ENCODE results near the gene AP1M2. TPM values are rescaled to one million over a fixed set of nuclear protein-coding genes. Genes with fewer than 3 reads are reported as not detected.
A peak's percentile ranks its signal among the peaks of the same experiment; 100 is the strongest.

Gene AP1M2
- total RNA-seq, 1 donor from 2014 or later = 0.45 TPM

DNA sequence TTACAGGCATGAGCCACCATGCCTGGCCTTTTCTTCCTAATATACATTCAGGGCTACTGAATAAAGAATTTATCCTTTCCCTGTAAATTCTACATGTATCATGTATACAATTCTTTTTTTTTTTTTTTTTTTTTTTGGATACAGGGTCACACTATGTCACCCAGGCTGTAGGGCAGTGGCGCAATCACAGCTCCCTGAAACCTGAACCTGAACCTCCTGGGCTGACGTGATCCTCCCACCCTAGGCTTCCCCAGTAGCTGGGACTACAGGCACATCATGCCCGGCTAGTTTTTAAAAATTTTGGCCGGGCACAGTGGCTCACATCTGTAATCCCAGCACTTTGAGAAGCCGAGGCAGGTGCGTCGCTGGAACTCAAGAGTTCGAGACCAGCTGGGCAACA lies 31.7 kb upstream of the AP1M2 start:
- TF ChIP-seq, protein P1, sequence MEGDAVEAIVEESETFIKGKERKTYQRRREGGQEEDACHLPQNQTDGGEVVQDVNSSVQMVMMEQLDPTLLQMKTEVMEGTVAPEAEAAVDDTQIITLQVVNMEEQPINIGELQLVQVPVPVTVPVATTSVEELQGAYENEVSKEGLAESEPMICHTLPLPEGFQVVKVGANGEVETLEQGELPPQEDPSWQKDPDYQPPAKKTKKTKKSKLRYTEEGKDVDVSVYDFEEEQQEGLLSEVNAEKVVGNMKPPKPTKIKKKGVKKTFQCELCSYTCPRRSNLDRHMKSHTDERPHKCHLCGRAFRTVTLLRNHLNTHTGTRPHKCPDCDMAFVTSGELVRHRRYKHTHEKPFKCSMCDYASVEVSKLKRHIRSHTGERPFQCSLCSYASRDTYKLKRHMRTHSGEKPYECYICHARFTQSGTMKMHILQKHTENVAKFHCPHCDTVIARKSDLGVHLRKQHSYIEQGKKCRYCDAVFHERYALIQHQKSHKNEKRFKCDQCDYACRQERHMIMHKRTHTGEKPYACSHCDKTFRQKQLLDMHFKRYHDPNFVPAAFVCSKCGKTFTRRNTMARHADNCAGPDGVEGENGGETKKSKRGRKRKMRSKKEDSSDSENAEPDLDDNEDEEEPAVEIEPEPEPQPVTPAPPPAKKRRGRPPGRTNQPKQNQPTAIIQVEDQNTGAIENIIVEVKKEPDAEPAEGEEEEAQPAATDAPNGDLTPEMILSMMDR (IDR thresholded peaks at IDR 0.05) = no peak
- DNase-seq (ENCODE audit: low spot score) = no peak
- Mint-ChIP-seq H3K27ac (ENCODE audit: unreplicated experiment) (peak overlapping the region; percentile 98), H3K4me3 (ENCODE audit: unreplicated experiment) (no peak overlapping the region), H3K9me3 (ENCODE audit: low read depth) (no peaks in the 10 kb centered on the region), H3K36me3 (ENCODE audit: low read depth) (no peaks in the 10 kb centered on the region), H3K27me3 (ENCODE audit: low read depth) (no peaks in the 10 kb centered on the region), H3K4me1 (ENCODE audit: low read depth) (peaks cover 12% of the 10 kb centered on the region)

DNA sequence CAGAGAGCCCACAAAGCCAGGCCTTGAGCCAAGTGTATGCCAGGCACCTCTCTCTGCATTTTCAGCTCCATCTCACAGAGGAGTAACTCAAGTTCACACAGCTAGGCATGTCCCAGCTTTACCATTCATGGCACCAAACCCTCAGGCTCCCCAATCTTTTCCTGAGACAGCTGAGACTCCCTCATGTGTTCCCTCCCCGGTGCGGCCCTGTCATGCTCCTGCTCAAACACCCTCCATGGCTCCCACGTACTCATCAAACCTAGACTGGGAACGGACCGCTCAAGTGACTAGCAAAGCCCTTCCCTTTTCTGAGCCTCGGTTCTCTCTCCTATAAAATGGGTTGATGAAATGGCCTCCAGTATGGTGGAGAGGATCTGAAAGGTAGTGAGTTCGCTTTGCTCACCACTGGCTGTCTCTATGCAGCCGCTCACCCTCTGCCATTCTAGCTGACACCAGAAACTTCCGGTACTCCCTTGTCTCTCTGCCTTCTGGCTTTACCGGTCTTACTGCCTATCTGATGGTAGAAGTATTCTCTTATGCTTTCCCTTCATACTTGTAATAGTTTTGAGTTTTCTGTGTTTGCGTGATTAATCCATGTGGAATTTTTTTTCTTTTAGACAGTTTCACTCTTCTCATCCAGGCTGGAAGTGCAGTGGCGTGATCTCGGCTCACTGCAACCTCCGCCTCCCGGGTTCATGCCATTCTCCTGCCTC lies 30.5 kb upstream of the AP1M2 start:
- no peaks in the 10 kb centered on the region for H3K27me3 Mint-ChIP-seq (ENCODE audit: low read depth)
- peak overlapping the region; percentile 98 for H3K27ac Mint-ChIP-seq (ENCODE audit: unreplicated experiment)
- DNase-seq (ENCODE audit: low spot score) = no peak
- H3K4me3 Mint-ChIP-seq (ENCODE audit: unreplicated experiment) = peak overlapping the region; percentile 36
- peaks cover 20% of the 10 kb centered on the region for H3K4me1 Mint-ChIP-seq (ENCODE audit: low read depth)
- TF ChIP-seq, protein P1 (IDR thresholded peaks at IDR 0.05) = no peak
- H3K9me3 Mint-ChIP-seq (ENCODE audit: low read depth) = no peaks in the 10 kb centered on the region
- no peaks in the 10 kb centered on the region for H3K36me3 Mint-ChIP-seq (ENCODE audit: low read depth)

DNA sequence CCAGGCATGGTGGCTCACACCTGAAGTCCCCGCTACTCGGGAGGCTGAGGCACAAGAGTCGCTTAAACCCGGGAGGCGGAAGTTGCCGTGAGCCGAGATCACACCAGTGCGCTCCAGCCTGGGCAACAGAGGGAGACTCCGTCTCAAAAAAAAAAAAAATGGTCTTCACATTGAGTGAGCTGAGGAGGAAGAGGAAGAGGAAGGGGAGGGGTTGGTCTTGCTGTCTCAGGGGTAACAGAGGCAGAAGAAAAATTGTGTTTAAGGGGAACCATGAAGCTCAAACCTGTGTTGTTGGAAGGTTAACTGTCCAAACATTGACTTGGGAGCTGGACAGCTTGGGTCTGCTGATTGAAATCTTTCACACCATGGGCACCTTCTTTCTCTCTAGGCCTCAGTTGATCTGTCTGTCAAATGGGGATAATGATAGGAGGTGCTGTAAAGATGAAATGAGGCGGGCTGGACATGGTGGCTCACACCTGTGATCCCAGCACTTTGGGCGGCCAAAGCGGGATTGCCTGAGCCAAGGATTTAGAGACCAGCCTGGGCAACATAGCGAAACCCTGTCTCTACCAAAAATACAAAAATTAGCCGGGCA lies 28.4 kb upstream of the AP1M2 start:
- DNase-seq (ENCODE audit: low spot score) = no peak
- TF ChIP-seq, protein P1 (IDR thresholded peaks at IDR 0.05) = no peak
- no peaks in the 10 kb centered on the region for H3K9me3 Mint-ChIP-seq (ENCODE audit: low read depth)
- H3K4me1 Mint-ChIP-seq (ENCODE audit: low read depth) = peaks cover 28% of the 10 kb centered on the region
- H3K36me3 Mint-ChIP-seq (ENCODE audit: low read depth) = no peaks in the 10 kb centered on the region
- H3K4me3 Mint-ChIP-seq (ENCODE audit: unreplicated experiment) = no peak overlapping the region
- peak overlapping the region; percentile 46 for H3K27ac Mint-ChIP-seq (ENCODE audit: unreplicated experiment)
- no peaks in the 10 kb centered on the region for H3K27me3 Mint-ChIP-seq (ENCODE audit: low read depth)

DNA sequence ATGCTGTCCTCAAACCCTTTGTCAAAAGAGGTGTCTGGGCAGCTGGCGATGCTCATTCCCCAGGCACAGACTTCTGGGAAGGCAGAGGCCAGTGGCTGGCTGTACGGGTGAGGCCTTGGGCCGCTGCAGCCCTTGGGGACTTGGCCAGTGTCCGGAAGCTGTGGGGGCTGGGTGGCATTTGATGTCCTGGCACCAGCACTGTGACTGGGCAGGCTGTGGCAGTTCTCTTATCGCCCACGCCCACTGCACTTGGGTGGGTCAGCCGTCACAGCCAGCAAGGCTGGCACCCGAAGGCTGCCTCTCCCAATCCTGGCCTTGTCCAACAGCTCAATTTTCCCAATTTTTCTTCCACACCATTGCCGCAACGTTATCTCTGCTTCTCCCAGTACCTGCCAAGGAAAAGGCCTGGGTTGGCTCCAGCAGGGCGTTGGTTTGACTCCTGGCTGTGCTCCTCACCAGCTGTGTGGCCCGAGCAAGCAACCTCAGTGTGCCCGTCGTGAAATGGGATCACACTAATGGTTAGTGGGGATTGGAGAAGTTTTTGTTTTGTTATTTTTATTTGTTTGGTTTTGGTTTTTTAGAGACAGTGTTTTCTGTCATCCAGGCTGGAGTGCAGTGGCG lies 25.5 kb upstream of the AP1M2 start:
- Mint-ChIP-seq H3K4me1 (ENCODE audit: low read depth) (peaks cover 23% of the 10 kb centered on the region), H3K27ac (ENCODE audit: unreplicated experiment) (peak overlapping the region; percentile 63), H3K36me3 (ENCODE audit: low read depth) (no peaks in the 10 kb centered on the region), H3K4me3 (ENCODE audit: unreplicated experiment) (no peak overlapping the region), H3K27me3 (ENCODE audit: low read depth) (no peaks in the 10 kb centered on the region), H3K9me3 (ENCODE audit: low read depth) (no peaks in the 10 kb centered on the region)
- TF ChIP-seq, protein P1 (IDR thresholded peaks at IDR 0.05) = no peak
- no peak for DNase-seq (ENCODE audit: low spot score)

DNA sequence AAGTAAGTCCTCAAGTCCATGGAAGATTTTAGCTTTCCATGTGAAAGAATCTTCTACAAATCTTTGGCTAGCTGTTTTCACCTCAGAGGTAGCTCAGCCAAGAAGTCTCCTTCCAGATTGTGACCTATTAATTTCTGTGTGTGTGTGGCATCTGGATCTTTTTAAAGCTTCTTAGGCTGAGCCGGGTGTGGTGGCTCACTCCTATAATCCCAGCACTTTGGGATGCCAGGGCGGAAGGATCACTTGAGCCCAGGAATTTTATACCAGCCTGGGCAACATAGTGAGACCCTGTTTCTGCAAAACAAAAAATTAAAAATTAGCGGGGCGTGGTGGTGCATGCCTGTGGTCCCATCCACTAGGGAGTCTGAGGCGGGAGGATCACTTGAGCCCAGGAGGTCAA lies 24.8 kb upstream of the AP1M2 start:
- Mint-ChIP-seq H3K36me3 (ENCODE audit: low read depth) (peaks cover 2% of the 10 kb centered on the region), H3K4me3 (ENCODE audit: unreplicated experiment) (no peak overlapping the region), H3K27ac (ENCODE audit: unreplicated experiment) (no peak overlapping the region), H3K9me3 (ENCODE audit: low read depth) (no peaks in the 10 kb centered on the region), H3K4me1 (ENCODE audit: low read depth) (peaks cover 16% of the 10 kb centered on the region), H3K27me3 (ENCODE audit: low read depth) (no peaks in the 10 kb centered on the region)
- TF ChIP-seq, protein P1 (IDR thresholded peaks at IDR 0.05) = no peak
- DNase-seq (ENCODE audit: low spot score) = no peak
